ENCODE measurements around the gene KAZN.

KAZN gene

GRCh38 chr1:14660801-14661200, 62.3 kb downstream of the KAZN start:
- no peak for TF ChIP-seq CTCF (IDR thresholded peaks at IDR 0.05; ENCODE audit: control insufficient read depth, extremely low read depth, insufficient read depth)
- no peak overlapping the region for H3K4me3 ChIP-seq (ENCODE audit: low read depth, low read length)
- DNase-seq (ENCODE audit: low read depth): no peak

DNA sequence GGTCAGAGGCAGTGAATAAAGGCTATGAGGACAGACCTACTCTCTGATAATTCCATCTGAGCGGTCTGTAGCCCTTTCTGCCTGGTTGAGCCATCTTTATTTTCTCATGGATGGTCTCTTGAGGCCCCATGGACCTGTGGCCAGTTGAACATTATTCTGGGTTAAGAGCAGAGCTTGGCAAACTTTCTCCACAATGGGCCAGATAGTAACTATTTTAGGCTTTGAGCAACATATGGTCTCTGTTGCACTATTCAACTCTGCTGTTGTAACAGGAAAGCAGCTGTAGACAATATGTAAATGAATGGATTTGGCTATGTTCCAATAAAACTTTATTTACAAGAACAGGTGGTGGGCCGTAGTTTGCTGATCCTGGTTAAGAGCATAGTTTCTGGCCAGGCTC, 62.7 kb downstream of the KAZN start:
- no peak for TF ChIP-seq CTCF (IDR thresholded peaks at IDR 0.05; ENCODE audit: control insufficient read depth, extremely low read depth, insufficient read depth)
- H3K4me3 ChIP-seq (ENCODE audit: low read depth, low read length): no peak overlapping the region
- no peak for DNase-seq (ENCODE audit: low read depth)

DNA sequence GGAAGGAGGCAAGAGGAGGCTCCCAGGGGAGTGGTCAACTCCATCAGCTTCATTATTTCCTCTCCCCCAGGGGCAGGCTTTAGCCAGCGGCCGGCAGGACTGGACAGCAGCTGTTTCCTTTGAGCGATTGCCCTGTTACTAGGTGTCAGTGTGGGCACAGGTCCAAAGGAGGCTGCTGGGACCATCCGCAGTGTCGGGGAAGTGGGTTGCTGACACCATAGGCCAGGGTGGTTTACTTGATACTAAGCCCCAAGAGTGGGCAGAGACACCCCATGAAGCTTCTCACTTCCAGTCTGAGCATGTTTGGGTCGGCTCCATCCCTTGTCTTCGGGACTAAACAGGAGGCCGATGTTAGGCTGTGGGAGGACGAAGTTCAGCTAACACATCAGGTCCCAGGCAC, 63.6 kb downstream of the KAZN start:
- no peak for TF ChIP-seq CTCF (IDR thresholded peaks at IDR 0.05; ENCODE audit: control insufficient read depth, extremely low read depth, insufficient read depth)
- no peak overlapping the region for H3K4me3 ChIP-seq (ENCODE audit: low read depth, low read length)
- no peak for DNase-seq (ENCODE audit: low read depth)

DNA sequence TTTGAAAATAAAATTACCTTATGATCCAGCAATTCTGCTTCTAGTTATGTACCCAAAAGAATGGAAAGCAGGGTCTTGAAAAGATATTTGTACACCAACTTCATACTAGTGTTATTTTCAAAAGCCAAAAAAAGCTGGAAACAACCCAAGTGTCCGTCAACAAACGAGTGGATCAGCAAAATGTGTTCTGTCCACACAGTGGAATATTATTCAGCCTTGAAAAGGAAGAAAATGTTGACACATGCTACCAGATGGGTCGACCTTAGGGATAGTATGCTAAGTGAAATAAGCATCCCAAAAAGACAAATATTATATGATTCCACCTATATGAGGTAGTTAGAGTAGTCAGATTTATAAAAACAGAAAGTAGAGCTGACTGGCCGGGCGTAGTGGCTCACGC, 65.3 kb downstream of the KAZN start:
- DNase-seq (ENCODE audit: low read depth): no peak
- no peak overlapping the region for H3K4me3 ChIP-seq (ENCODE audit: low read depth, low read length)
- no peak for TF ChIP-seq CTCF (IDR thresholded peaks at IDR 0.05; ENCODE audit: control insufficient read depth, extremely low read depth, insufficient read depth)

DNA sequence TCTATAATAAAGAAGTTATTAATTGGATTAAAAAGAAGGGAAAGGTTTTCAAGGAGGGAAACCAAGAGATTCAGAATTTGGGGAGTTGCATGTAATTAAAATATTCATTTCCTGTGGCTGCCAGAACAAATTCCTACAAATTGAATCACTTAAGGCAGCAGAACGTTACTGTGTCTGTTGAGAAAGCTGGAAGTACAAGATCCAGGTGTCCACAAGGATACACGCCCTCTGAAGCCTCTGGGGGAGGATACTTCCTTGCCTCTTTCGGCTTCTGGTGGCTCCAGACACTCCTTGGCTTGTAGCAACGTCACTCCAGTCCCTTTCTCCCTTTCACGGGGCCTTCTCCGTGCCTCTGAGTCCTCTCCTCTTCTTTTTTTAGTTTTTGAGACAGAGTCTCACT, 67.9 kb downstream of the KAZN start:
- H3K4me3 ChIP-seq (ENCODE audit: low read depth, low read length): no peak overlapping the region
- no peak for DNase-seq (ENCODE audit: low read depth)
- TF ChIP-seq CTCF (IDR thresholded peaks at IDR 0.05; ENCODE audit: control insufficient read depth, extremely low read depth, insufficient read depth): no peak

- TF ChIP-seq CTCF (IDR thresholded peaks at IDR 0.05; ENCODE audit: control insufficient read depth, extremely low read depth, insufficient read depth): no peak
- no peak for DNase-seq (ENCODE audit: low read depth)
- no peak overlapping the region for H3K4me3 ChIP-seq (ENCODE audit: low read depth, low read length)
These were observed 68.6 kb downstream of the KAZN start for GRCh38 chr1:14666962-14667650.

DNA sequence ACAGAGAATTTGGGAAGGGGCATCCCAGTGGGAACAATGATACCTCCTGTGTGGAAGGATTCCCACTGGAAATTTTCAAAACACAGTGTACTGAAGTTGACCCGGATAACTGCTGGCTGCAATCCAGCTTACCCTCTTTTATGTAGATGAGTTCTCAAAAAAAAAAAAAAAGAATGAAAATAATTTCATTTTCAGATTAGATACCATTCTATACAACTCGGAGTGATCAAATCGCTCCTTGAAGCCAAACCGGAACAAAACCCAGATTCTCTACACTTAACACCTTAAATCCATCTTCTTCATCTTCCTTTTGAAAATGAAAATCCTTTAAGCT, 69.1 kb downstream of the KAZN start:
- TF ChIP-seq CTCF (IDR thresholded peaks at IDR 0.05; ENCODE audit: control insufficient read depth, extremely low read depth, insufficient read depth): no peak

More for the DNA sequence above, 69.1 kb downstream of the KAZN start:
- DNase-seq (ENCODE audit: low read depth): no peak
- no peak overlapping the region for H3K4me3 ChIP-seq (ENCODE audit: low read depth, low read length)

Data from LNCaP clone FGC (cell line).